OCI-LY1 (cell line): ENCODE results near the gene ZSCAN10.

Source experiments
- H2AFZ ChIP-seq: fragments of 200-600 bp; sonication (generic), shearing (Covaris generic); 2 replicates; pipeline ENCODE4 v1.6.0; 2014; ENCODE audit warnings: antibody characterized with exemption, mild to moderate bottlenecking, low read length
- H3F3A ChIP-seq: fragments of 200-600 bp; sonication (generic), shearing (Covaris generic); 2 replicates; pipeline ENCODE4 v1.6.0; 2014; ENCODE audit warnings: mild to moderate bottlenecking, antibody characterized with exemption, low read length, moderate library complexity; ENCODE audit not compliant: insufficient read depth
- H3K27ac ChIP-seq: fragments of 200-600 bp; sonication (generic); 2 replicates; pipeline ENCODE4 v1.5.1; 2014; ENCODE audit warnings: low read length, mixed run types, mild to moderate bottlenecking, low read depth; ENCODE audit not compliant: poor library complexity, severe bottlenecking
- H3K27me3 ChIP-seq: fragments of 200-600 bp; sonication (generic); 2 replicates; pipeline ENCODE4 v1.6.0; 2014; ENCODE audit warnings: antibody characterized with exemption, mild to moderate bottlenecking, low read length, moderate library complexity; ENCODE audit not compliant: insufficient read depth
- H3K36me3 ChIP-seq: fragments of 200-600 bp; sonication (generic); 2 replicates; pipeline ENCODE4 v1.6.1; 2014; ENCODE audit warnings: mild to moderate bottlenecking, antibody characterized with exemption, low read length, moderate library complexity, mixed read lengths; ENCODE audit not compliant: insufficient read depth
- H3K4me1 ChIP-seq: fragments of 200-600 bp; sonication (generic); 2 replicates; pipeline ENCODE4 v1.5.1; 2014; ENCODE audit warnings: mild to moderate bottlenecking, low read length, moderate library complexity; ENCODE audit not compliant: insufficient read depth, severe bottlenecking
- H3K4me2 ChIP-seq: fragments of 200-600 bp; sonication (generic), shearing (Covaris generic); 2 replicates; pipeline ENCODE4 v1.6.1; 2014; ENCODE audit warnings: low read length
- H3K4me3 ChIP-seq: fragments of 200-600 bp; sonication (generic); 2 replicates; pipeline ENCODE4 v1.5.1; 2014; ENCODE audit warnings: low read length, low read depth, mild to moderate bottlenecking, mixed read lengths; ENCODE audit not compliant: poor library complexity, severe bottlenecking
- H3K79me2 ChIP-seq: fragments of 200-600 bp; shearing (Covaris generic); 2 replicates; pipeline ENCODE4 v1.6.1; 2016; ENCODE audit warnings: mixed run types, low read length, mixed read lengths; ENCODE audit not compliant: insufficient read depth
- H3K9ac ChIP-seq: fragments of 200-600 bp; sonication (generic), shearing (Covaris generic); 2 replicates; pipeline ENCODE4 v1.6.1; 2014; ENCODE audit warnings: mild to moderate bottlenecking, low read length, mixed read lengths
- H3K9me2 ChIP-seq: fragments of 200-600 bp; sonication (generic), shearing (Covaris generic); 2 replicates; pipeline ENCODE4 v1.6.1; 2014; ENCODE audit warnings: low read depth, mild to moderate bottlenecking, low read length, mixed read lengths
- H3K9me3 ChIP-seq: fragments of 200-600 bp; shearing (Covaris generic); 2 replicates; pipeline ENCODE4 v1.6.1; 2014; ENCODE audit warnings: low read length, mixed read lengths
- H4K20me1 ChIP-seq: fragments of 200-600 bp; sonication (generic), shearing (Covaris generic); 2 replicates; pipeline ENCODE4 v1.6.0; 2016; ENCODE audit warnings: mild to moderate bottlenecking, low read length; ENCODE audit not compliant: insufficient read depth
- CTCF ChIP-seq: fragments of 200-600 bp; sonication (generic), shearing (Covaris generic); IDR thresholded peaks from 2 replicates; pipeline ENCODE4 v1.5.1; 2017; ENCODE audit warnings: mild to moderate bottlenecking, antibody characterized with exemption, low read length, moderate library complexity, mixed read lengths
- EZH2 ChIP-seq: fragments of 200-600 bp; sonication (generic), shearing (Covaris generic); IDR thresholded peaks from 2 replicates; pipeline ENCODE4 v1.8.0; 2017; ENCODE audit warnings: borderline replicate concordance, mixed run types, mild to moderate bottlenecking, antibody characterized with exemption, low read length, moderate library complexity, mixed read lengths

The ZSCAN10 gene

DNA sequence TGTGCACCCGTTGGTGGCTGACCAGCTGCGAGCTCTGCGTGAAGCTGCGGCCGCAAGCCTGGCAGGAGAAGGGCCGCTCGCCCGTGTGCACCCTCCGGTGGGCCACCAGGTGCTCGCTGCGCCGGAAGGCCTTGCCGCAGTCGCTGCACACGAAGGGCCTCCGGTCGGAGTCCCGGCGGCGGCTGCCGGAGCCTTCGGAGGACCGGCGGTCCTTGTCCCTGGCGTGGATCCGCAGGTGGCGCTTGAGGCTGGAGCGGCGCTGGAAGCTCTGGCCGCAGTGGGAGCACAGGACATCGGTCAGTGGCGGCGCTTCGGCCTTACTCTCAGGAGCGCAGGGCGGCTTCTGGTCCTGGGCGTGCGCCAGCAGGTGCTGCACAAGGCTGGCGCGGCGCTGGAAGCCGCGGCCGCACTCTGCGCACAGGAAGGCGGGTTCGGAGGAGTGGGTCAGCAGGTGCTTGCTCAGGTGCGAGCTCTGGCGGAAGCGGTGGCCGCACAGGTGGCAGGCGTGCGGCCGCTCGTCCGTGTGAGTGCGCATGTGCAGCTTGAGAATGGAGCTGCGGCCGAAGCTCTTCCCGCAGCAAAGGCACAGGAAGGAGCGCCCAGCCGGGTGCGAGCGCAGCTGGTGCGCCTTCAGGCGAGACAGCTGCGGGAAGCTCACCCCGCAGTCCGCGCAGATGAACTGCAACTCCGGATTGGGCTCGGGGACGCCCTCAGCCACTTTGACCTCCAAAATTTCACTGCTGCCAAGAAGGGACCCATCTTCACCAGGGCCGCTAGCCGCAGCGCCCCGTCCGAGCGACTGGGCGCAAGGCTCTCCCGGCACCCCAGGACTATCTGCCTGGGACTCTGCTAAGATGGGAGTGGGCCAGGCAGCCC, 9.1 kb downstream of the ZSCAN10 start:
- no peak overlapping the region for H3K4me2 ChIP-seq
- no peak overlapping the region for H2AFZ ChIP-seq
- no peaks in the 10 kb centered on the region for H3K9me2 ChIP-seq
- no peak overlapping the region for H3K9ac ChIP-seq
- no peak overlapping the region for H3K27ac ChIP-seq
- no peaks in the 10 kb centered on the region for H3K9me3 ChIP-seq
- H3K79me2 ChIP-seq: no peaks in the 10 kb centered on the region
- TF ChIP-seq CTCF (no peak), EZH2 (no peak)
- H4K20me1 ChIP-seq: no peaks in the 10 kb centered on the region
- H3K36me3 ChIP-seq: no peaks in the 10 kb centered on the region
- H3F3A ChIP-seq: no peaks in the 10 kb centered on the region
- no peak overlapping the region for H3K4me3 ChIP-seq
- H3K4me1 ChIP-seq: peaks cover 13% of the 10 kb centered on the region
- H3K27me3 ChIP-seq: 0 out of 2 replicates have a peak, but pooled peaks cover 9% of the 10 kb centered on the region

DNA sequence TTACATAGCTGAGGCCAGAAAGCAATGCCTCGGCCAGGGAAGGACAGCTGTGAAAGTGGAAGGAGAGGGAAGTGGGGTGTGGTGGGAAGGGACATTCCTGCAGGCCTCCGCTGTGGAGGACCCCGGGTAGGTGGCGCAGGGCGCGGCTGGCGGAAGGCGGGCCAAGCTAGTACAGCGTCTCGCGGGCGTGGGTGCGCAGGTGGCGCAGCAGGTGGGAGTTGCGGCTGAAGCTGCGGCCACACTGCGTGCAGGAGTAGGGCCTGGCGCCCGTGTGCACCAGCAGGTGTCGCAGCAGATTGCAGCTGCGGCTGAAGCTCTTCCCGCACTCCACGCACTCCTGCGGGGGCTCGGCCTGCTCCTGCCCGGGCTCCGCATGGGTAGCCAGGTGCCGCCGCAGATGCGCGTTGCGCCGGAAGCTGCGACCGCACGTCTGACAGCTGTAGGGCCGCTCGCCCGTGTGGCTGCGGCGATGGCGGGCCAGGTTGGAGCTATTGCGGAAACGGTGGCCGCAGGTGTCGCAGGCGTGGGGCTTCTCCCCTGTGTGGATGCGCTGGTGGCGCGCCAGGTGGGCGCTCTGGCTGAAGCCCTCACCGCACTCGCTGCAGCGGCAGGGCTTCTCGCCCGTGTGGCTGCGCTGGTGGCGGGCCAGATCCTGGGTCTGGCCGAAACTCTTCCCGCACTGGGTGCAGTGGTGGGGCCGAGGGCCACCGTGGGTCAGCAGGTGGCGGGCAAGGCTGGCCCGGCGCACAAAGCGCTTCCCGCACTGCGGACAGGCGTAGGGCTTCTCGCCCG, 10.0 kb downstream of the ZSCAN10 start:
- no peak overlapping the region for H3K27ac ChIP-seq
- no peak overlapping the region for H3K4me2 ChIP-seq
- H3K4me1 ChIP-seq: peaks cover 13% of the 10 kb centered on the region
- no peaks in the 10 kb centered on the region for H3K36me3 ChIP-seq
- H3K79me2 ChIP-seq: no peaks in the 10 kb centered on the region
- no peaks in the 10 kb centered on the region for H3K9me3 ChIP-seq
- H3F3A ChIP-seq: no peaks in the 10 kb centered on the region
- H3K27me3 ChIP-seq: 0 out of 2 replicates have a peak, but pooled peaks cover 9% of the 10 kb centered on the region
- no peak overlapping the region for H3K9ac ChIP-seq
- TF ChIP-seq EZH2 (no peak), CTCF (no peak)
- H3K4me3 ChIP-seq: no peak overlapping the region
- no peaks in the 10 kb centered on the region for H4K20me1 ChIP-seq
- H2AFZ ChIP-seq: no peak overlapping the region
- H3K9me2 ChIP-seq: no peaks in the 10 kb centered on the region

- Histone ChIP-seq H3K79me2 (no peaks in the 10 kb centered on the region), H3K36me3 (no peaks in the 10 kb centered on the region), H3K4me2 (no peak overlapping the region), H3K9me3 (no peaks in the 10 kb centered on the region), H3K27me3 (0 out of 2 replicates have a peak, but pooled peaks cover 9% of the 10 kb centered on the region), H3F3A (no peaks in the 10 kb centered on the region), H2AFZ (no peak overlapping the region), H3K9me2 (no peaks in the 10 kb centered on the region), H3K27ac (no peak overlapping the region), H3K4me3 (no peak overlapping the region), H3K4me1 (peaks cover 9% of the 10 kb centered on the region), H3K9ac (no peak overlapping the region), H4K20me1 (no peaks in the 10 kb centered on the region)
- TF ChIP-seq CTCF (no peak), EZH2 (no peak)
These were observed 10.6 kb downstream of the ZSCAN10 start for GRCh38 chr16:3088450-3088849.
